Activated CD4-positive, alpha-beta T cell treated with anti-CD3 and anti-CD28 coated beads, Interleukin-2, amount 50 U/mL, for 4 hours (primary cell): Measurements from ENCODE around the gene DERL2.
"Not testable (repeated sequence)": the region's sequence is repeated elsewhere in the genome, so short reads cannot be mapped to it uniquely, and the experiment has no call there.

Experiments
- DNase-seq, 2 experiments: peaks; one replicate each; pipeline ENCODE4 v3.0.0-alpha.2; 2020

DERL2 gene

DNA sequence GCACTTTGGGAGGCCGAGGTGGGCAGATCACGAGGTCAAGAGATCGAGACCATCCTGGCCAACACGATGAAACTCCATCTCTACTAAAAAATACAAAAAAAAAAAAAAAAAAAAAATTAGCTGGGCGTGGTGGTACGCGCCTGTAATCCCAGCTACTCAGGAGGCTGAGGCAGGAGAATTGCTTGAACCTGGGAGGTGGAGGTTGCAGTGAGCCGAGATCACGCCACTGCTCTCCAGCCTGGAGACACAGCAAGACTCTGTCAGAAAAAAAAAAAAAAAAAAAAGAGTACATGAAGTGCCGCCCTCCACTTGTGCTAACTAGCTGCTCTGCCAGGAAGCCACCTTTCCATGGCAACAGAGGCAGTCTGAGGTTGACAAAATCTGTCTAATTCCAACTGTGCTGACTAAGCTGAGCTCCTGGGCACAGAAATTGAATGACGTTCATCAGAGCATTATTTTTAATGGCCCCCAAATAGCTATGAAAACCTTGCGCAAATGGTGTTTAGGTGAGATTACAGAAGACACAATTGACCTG lies 50.1 kb downstream of the DERL2 start:
- DNase-seq = not testable (repeated sequence)

DNA sequence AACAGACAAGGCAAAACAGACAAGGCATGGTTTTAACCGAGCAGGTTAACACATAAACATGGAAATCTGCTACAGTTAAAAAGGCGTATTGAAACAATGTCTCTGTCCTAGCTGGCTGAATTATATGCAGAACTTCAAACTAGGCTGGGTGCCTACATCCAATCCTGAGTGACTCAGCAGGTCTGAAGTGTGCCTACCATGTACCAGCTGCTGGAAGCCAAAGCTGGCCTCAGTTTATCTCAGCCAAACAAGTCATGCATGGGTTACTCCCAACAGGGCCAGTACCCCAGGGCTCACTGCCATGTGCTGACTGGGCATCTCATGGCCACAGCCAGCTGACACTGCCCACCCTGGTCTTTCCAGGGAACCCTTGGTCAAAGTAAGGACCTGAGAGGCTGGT lies 51.0 kb downstream of the DERL2 start:
- DNase-seq = no peak

DNA sequence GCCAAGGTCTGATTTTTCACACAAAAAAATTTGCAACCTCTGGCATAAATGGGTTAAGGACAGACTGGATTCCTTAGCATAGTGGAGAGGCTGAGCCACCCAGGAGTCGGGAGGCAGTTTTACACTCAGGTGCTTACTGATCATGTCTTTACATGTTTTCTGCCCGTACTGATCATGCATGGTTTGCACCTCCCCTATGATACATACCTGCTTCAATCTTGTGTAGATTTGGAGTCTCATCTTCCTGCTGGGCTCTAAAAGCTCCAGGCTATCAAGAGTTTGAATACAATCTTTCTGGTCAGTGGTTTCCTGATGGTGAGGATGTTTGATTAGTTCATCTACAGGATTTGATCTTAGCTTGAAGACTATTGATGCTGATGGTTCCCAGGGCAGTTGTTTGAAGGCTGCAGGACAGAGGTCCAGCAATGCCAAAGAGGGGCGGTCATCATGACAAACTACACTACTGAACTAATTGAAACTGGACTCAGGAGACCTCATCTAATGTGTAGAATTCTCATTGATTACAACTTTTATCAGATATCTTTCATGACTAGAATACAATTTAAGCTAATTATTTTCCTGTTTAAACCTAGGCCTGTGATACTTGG lies 53.9 kb downstream of the DERL2 start:
- no peak for DNase-seq

DNA sequence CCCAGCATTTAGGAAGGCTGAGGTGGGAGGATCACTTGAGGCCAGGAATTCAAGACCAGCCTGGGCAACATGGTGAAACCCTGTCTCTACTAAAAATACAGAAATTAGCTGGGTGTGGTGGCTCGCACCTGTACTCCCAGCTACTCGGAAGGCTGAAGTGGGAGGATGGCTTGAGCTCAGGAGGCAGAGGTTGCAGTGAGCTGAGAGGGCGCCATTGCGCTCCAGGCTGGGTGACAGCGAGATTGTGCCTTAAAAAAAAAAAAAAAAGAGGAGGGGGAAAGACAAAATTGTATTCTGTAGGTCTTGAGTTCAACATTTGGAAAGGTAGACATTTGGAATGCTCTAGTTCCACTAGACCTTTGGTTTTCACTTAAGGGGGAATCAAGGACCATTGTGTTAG lies 54.7 kb downstream of the DERL2 start:
- DNase-seq = not testable (repeated sequence)

DNA sequence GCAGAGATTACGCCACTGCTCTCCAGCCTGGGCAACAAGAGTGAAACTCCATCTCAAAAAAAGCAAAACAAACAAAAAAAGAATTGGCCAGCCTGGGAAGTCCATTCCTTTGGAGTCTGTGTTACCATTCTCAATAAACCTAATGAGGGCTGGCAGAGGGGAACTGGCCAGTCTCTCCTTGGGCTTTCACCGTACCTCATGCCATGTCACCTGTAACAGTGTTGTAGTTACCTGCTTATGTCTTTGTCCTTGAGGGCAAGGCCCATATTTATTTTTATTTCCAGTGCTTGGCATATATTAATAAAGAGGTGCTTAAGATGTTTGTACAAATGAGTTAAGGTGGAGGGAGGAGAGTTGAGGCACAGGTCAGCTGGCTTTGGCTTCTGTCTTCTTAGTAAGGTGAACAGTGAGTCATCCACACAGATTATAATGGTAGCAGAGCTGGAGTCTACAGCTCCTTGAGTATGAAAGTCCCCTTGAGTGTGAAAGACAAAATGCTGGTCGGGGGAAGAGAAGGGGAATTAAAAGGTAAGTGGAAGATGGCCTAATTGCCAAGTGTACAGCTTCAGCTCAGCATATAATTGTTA lies 55.5 kb downstream of the DERL2 start:
- DNase-seq = no peak

DNA sequence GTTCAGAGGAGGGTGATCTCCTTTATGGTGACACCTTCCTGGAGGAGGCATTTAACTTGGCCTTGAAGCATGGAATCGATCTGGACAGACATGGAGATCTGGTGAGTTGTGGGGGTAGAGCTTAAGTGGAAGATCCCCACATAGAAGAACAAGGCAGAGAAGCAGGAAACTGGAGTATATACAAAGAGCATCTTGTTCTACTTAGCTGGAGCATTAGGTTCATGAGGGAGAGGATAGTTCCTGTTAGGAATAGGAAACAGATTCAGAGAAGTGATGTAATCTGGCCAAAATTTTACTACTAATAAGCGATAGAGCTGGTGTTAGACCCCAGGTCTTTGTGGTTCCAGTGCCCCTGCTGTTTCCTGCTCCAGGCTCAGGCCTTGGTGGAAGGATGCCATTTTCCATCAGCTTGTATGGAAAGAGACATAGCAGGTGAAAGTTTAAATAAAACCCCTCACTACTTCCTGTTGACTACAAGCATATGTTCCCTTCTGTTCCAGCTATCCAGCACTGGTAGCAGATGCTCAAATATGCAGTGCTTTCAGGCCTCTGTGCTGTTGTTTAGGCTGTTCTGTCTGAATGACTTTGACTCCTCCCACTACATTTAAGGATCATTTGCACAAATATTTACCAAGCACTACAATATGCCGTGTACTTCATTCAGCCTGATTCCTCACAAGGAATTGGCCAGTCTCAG lies 56.6 kb downstream of the DERL2 start:
- no peak for DNase-seq

DNA sequence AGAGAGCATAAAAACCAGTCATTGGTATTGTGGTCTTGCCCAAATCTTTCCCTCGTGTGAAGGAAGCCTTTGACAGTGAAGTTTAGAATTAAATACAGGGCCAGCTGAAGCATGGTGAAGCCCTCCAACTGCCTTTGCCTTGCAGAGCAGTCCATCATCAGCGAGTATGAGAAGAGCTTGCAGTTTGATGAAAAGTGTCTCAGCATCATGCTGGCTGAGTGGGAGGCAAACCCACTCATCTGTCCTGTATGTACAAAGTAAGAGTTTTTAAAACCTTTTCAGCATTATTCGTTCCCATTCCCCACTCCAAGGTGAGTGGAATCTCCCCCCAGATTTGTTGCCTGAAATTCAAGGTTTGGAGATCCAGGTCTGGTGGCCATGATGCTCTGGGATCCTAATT lies 60.2 kb downstream of the DERL2 start:
- DNase-seq = no peak

DNA sequence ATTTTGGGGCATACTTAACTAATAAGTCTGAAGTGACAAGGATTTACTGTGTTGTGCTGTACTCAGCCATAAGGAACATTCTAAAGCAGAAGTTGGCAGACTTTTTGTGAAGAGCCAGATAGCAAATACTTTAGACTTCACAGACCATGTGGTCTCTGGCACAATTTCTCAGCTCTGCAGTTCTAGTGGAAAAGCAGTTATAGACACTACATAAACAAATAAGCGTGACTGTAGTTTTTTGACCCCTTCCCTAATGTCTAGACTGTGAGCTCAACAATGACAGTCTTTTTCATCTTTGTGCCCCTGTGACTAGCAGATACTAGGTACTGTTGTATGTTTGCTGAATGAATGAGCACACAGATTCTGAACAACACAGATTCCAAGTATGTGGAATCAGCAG lies 61.1 kb downstream of the DERL2 start:
- DNase-seq = no peak

DNA sequence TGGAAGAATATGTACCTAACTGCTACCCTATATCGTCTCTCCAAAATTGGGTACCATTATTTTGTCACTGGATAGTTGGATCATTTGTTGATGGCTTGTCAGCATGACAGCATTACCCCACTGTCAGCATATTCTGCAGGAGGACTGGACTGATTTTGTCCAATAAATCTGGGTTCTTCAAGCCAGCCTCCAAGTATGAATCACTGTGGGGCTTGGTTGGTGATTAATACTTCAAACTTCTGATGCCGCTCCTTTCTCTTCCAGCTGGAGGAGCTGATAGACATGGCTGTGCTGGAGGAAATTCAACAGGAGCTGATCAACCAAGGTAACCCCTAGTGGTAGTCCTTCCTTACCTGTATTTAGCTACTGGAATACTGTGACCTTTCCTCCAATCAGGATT lies 63.5 kb downstream of the DERL2 start:
- DNase-seq = no peak
